Vagina (tissue), 2 donors: Measurements from ENCODE around the gene CRYBA1. TPM values are rescaled to one million over a fixed set of nuclear protein-coding genes. Genes with fewer than 3 reads are reported as not detected.
"Not testable (repeated sequence)": the region's sequence is repeated elsewhere in the genome, so short reads cannot be mapped to it uniquely, and the experiment has no call there.

Experiments used
- DNase-seq, 2 donors: peaks; one replicate each; pipeline ENCODE4 v3.0.0-alpha.2; 2017; ENCODE audit errors: extremely low spot score in 2 of 2
- H3K27ac ChIP-seq: fragments of 200-600 bp; sonication (generic); one replicate; pipeline ENCODE4 v1.5.1; 2019
- H3K27me3 ChIP-seq: fragments of 200-600 bp; sonication (generic); one replicate; pipeline ENCODE4 v1.5.1; 2019
- H3K36me3 ChIP-seq, 2 donors: fragments of 200-600 bp; sonication (generic); one replicate each; pipeline ENCODE4 v1.5.1; 2017 to 2019
- H3K4me1 ChIP-seq: fragments of 200-600 bp; sonication (generic); one replicate; pipeline ENCODE4 v1.5.1; 2019
- H3K4me3 ChIP-seq, 2 donors: fragments of 200-600 bp; sonication (generic); 1 replicate in 1 of 2; 2 replicates in 1 of 2; pipeline ENCODE4 v1.5.1; 2016 to 2019
- H3K9me3 ChIP-seq: fragments of 200-600 bp; sonication (generic); one replicate; pipeline ENCODE4 v1.5.1; 2019
- CTCF ChIP-seq, 3 experiments: fragments of 450-650 bp in 2 of 3; fragments of 200-600 bp in 1 of 3; sonication (generic) in 1 of 3; IDR thresholded peaks; one replicate each; pipeline ENCODE4 v1.5.1; 2017 to 2019; ENCODE audit warnings: antibody characterized with exemption in 3 of 3, mild to moderate bottlenecking in 2 of 3, moderate library complexity in 2 of 3
- POLR2A ChIP-seq, 2 donors: fragments of 450-650 bp; IDR thresholded peaks; one replicate each; pipeline ENCODE4 v1.6.1; 2017; ENCODE audit warnings: antibody characterized with exemption in 2 of 2, mild to moderate bottlenecking in 2 of 2, moderate library complexity in 2 of 2
- POLR2AphosphoS5 ChIP-seq, 2 donors: sonication (generic); formaldehyde crosslinking; IDR thresholded peaks; one replicate each; pipeline ENCODE4 v1.9.0; 2017; ENCODE audit warnings: antibody characterized with exemption in 2 of 2, mild to moderate bottlenecking in 2 of 2, low read depth in 1 of 2; ENCODE audit not compliant: insufficient read depth in 1 of 2
- intact Hi-C: fragments of 100-400 bp; cut with DNase I; formaldehyde crosslinking; loops from one replicate; pipeline ENCODE4 v1.15.1; 2023
- total RNA-seq: library from RNA; depleted of rRNA; stranded (reverse); fragments of >200 nt; gene quantifications from one replicate; pipeline ENCODE4 v1.2.3, GENCODE V29; 2016

Gene CRYBA1
- total RNA-seq, 1 donor from 2014 or later, result not detected

- no peaks in the 10 kb centered on the region for H3K27me3 ChIP-seq
- no peak overlapping the region for H3K27ac ChIP-seq
- TF ChIP-seq POLR2A (IDR thresholded peaks at IDR 0.05) (no peak), CTCF (IDR thresholded peaks at IDR 0.05) (no peak)
- peaks cover 8% of the 10 kb centered on the region for H3K4me1 ChIP-seq
- intact Hi-C loops, result loop anchor here (1.0 kb wide), 1 partner anchor 74 kb away; no protein-coding TSS in a partner anchor
- DNase-seq, result no peak
- H3K36me3 ChIP-seq, result no peaks in the 10 kb centered on the region
- H3K4me3 ChIP-seq, result no peak overlapping the region
- H3K9me3 ChIP-seq, result no peaks in the 10 kb centered on the region
Measured at GRCh38 chr17:29215174-29215573, 31.5 kb upstream of the CRYBA1 start.

- Histone ChIP-seq H3K27me3 (no peaks in the 10 kb centered on the region), H3K9me3 (no peaks in the 10 kb centered on the region), H3K4me3 (no peak overlapping the region), H3K4me1 (peaks cover 8% of the 10 kb centered on the region), H3K27ac (no peak overlapping the region), H3K36me3 (no peaks in the 10 kb centered on the region)
- intact Hi-C loops, result loop anchor here (1.0 kb wide), 1 partner anchor 74 kb away; no protein-coding TSS in a partner anchor
- TF ChIP-seq POLR2AphosphoS5 (IDR thresholded peaks at IDR 0.05; ENCODE audit: insufficient read depth in 1 of 2, low read depth in 1 of 2), result no peak
- TF ChIP-seq CTCF (IDR thresholded peaks at IDR 0.05), result no peak
- TF ChIP-seq POLR2A (IDR thresholded peaks at IDR 0.05), result no peak
- DNase-seq, result no peak
Measured at GRCh38 chr17:29215717-29216116, 30.9 kb upstream of the CRYBA1 start.

- TF ChIP-seq POLR2AphosphoS5 (IDR thresholded peaks at IDR 0.05; ENCODE audit: insufficient read depth in 1 of 2, low read depth in 1 of 2) (no peak), POLR2A (IDR thresholded peaks at IDR 0.05) (no peak), CTCF (IDR thresholded peaks at IDR 0.05) (no peak)
- no peak for DNase-seq
- no peaks in the 10 kb centered on the region for H3K27me3 ChIP-seq
- no peaks in the 10 kb centered on the region for H3K36me3 ChIP-seq
- H3K4me3 ChIP-seq, result no peak overlapping the region
- no peaks in the 10 kb centered on the region for H3K9me3 ChIP-seq
- H3K27ac ChIP-seq, result no peak overlapping the region
- intact Hi-C loops, result no loop called here
- peaks cover 8% of the 10 kb centered on the region for H3K4me1 ChIP-seq
Measured at GRCh38 chr17:29216181-29216580, 30.5 kb upstream of the CRYBA1 start.

- intact Hi-C loops, result no loop called here
- Histone ChIP-seq H3K36me3 (no peaks in the 10 kb centered on the region), H3K27ac (no peak overlapping the region), H3K4me1 (peaks cover 8% of the 10 kb centered on the region), H3K27me3 (no peaks in the 10 kb centered on the region), H3K9me3 (no peaks in the 10 kb centered on the region), H3K4me3 (no peak overlapping the region)
- no peak for DNase-seq
- TF ChIP-seq CTCF (IDR thresholded peaks at IDR 0.05), result no peak
Measured at GRCh38 chr17:29216856-29217255, 29.8 kb upstream of the CRYBA1 start.

- Histone ChIP-seq H3K9me3 (no peaks in the 10 kb centered on the region), H3K4me3 (no peak overlapping the region), H3K36me3 (no peaks in the 10 kb centered on the region), H3K4me1 (peaks cover 8% of the 10 kb centered on the region), H3K27ac (no peak overlapping the region), H3K27me3 (no peaks in the 10 kb centered on the region)
- intact Hi-C loops, result loop anchor here (2.0 kb wide), 1 partner anchor 71 kb away; no protein-coding TSS in a partner anchor
- TF ChIP-seq CTCF (IDR thresholded peaks at IDR 0.05) (peak; percentile 84 to 89 (median 88)), POLR2AphosphoS5 (IDR thresholded peaks at IDR 0.05; ENCODE audit: insufficient read depth in 1 of 2, low read depth in 1 of 2) (no peak)
- DNase-seq, result no peak
Measured at GRCh38 chr17:29219378-29220047, 27.1 kb upstream of the CRYBA1 start.

- H3K4me3 ChIP-seq, H3K36me3 ChIP-seq, DNase-seq, H3K9me3 ChIP-seq, H3K27ac ChIP-seq, H3K27me3 ChIP-seq, intact Hi-C loops, H3K4me1 ChIP-seq: not testable (repeated sequence)
Measured at GRCh38 chr17:29221338-29221737, 25.3 kb upstream of the CRYBA1 start.
